Uterus (tissue), 2 donors: ENCODE results near the gene RAPGEF5.

Experiments used
- CTCF ChIP-seq, 4 experiments: fragments of 200-600 bp in 2 of 4; fragments of 450-650 bp in 2 of 4; sonication (generic) in 2 of 4; IDR thresholded peaks; one replicate each; pipeline ENCODE4 v1.5.1; 2016 to 2019; ENCODE audit warnings: antibody characterized with exemption in 4 of 4, mild to moderate bottlenecking in 2 of 4, moderate library complexity in 1 of 4
- POLR2A ChIP-seq, 2 donors: fragments of 450-650 bp; IDR thresholded peaks; one replicate each; pipeline ENCODE4 v1.6.1; 2016; ENCODE audit warnings: antibody characterized with exemption in 2 of 2, mild to moderate bottlenecking in 1 of 2, moderate library complexity in 1 of 2

GRCh38 chr7:22316914-22317313, 40.0 kb downstream of the RAPGEF5 start:
- no peak for TF ChIP-seq CTCF (IDR thresholded peaks at IDR 0.05)
- TF ChIP-seq POLR2A (IDR thresholded peaks at IDR 0.05): no peak
